Fibroblast of lung (primary cell): Measurements from ENCODE around the gene NLGN4X. TPM values are rescaled to one million over a fixed set of nuclear protein-coding genes. Genes with fewer than 3 reads are reported as not detected.

Experiments
- DNase-seq, 2 donors: peaks; one replicate each; pipeline versions ENCODE4 v3.0.0 to v3.0.0-alpha.2; 2010; ENCODE audit warnings: low read depth in 2 of 2
- H2AFZ ChIP-seq: 2 replicates; pipeline ENCODE4 v1.5.1; 2012; ENCODE audit warnings: low read length, control low read depth, inconsistent platforms
- H3K27ac ChIP-seq: 2 replicates; pipeline ENCODE4 v1.5.1; 2011; ENCODE audit warnings: low read length, control low read depth; ENCODE audit not compliant: insufficient read depth
- H3K27me3 ChIP-seq: 2 replicates; pipeline ENCODE4 v1.5.1; 2011; ENCODE audit warnings: mild to moderate bottlenecking, low read length; ENCODE audit not compliant: control insufficient read depth, insufficient read depth
- H3K36me3 ChIP-seq: 2 replicates; pipeline ENCODE4 v1.5.1; 2011; ENCODE audit warnings: low read length; ENCODE audit not compliant: control insufficient read depth, insufficient read depth
- H3K4me1 ChIP-seq: 2 replicates; pipeline ENCODE4 v1.5.1; 2011; ENCODE audit warnings: low read length; ENCODE audit not compliant: control insufficient read depth, insufficient read depth; ENCODE audit errors: extremely low read depth
- H3K4me2 ChIP-seq: 2 replicates; pipeline ENCODE4 v1.5.1; 2011; ENCODE audit warnings: low read length, control low read depth; ENCODE audit not compliant: insufficient read depth; ENCODE audit errors: extremely low read depth
- H3K4me3 ChIP-seq, 4 experiments: fragments of 200-600 bp in 1 of 4; sonication (generic) in 1 of 4; replicated peaks in 1 of 4; 2 replicates each; pipeline ENCODE4 v1.5.1; 2011 to 2016; ENCODE audit warnings: low read length in 4 of 4, low read depth in 3 of 4, mild to moderate bottlenecking in 3 of 4, control low read depth in 2 of 4, inconsistent platforms in 1 of 4, mixed read lengths in 1 of 4; ENCODE audit not compliant: insufficient read depth in 1 of 4; ENCODE audit errors: control extremely low read depth in 1 of 4
- H3K79me2 ChIP-seq: 2 replicates; pipeline ENCODE4 v1.5.1; 2012; ENCODE audit warnings: mild to moderate bottlenecking, low read length, inconsistent platforms; ENCODE audit not compliant: control insufficient read depth, insufficient read depth
- H3K9ac ChIP-seq: 2 replicates; pipeline ENCODE4 v1.5.1; 2011; ENCODE audit warnings: mild to moderate bottlenecking, low read length, control low read depth; ENCODE audit not compliant: insufficient read depth
- H3K9me3 ChIP-seq: 2 replicates; pipeline ENCODE4 v1.5.1; 2012; ENCODE audit warnings: low read depth, low read length; ENCODE audit not compliant: control insufficient read depth, insufficient read depth
- H4K20me1 ChIP-seq: 2 replicates; pipeline ENCODE4 v1.5.1; 2011; ENCODE audit warnings: low read length; ENCODE audit not compliant: control insufficient read depth, insufficient read depth; ENCODE audit errors: extremely low read depth
- CTCF ChIP-seq, 2 donors: IDR thresholded peaks in 1 of 2; conservative IDR thresholded peaks in 1 of 2; 1 replicate in 1 of 2; 2 replicates in 1 of 2; pipeline ENCODE4 v1.5.1; 2011 to 2012; ENCODE audit warnings: low read length in 2 of 2, control low read depth in 1 of 2, inconsistent platforms in 1 of 2, low read depth in 1 of 2, mild to moderate bottlenecking in 1 of 2
- EZH2 ChIP-seq: IDR thresholded peaks from 2 replicates; pipeline ENCODE4 v1.5.1; 2012; ENCODE audit warnings: low read length, control low read depth, mild to moderate bottlenecking; ENCODE audit errors: missing control alignments
- polyA plus RNA-seq, 2 donors: library from polyadenylated mRNA; depleted of rRNA in 1 of 2; stranded (reverse) in 1 of 2; unstranded in 1 of 2; fragments of >200 nt; gene quantifications; 2 replicates each; pipeline ENCODE4 v1.2.1, GENCODE V29; 2011 to 2012; ENCODE audit warnings: missing spikeins in 1 of 2
- total RNA-seq: library from RNA; depleted of rRNA; stranded (reverse); fragments of >200 nt; gene quantifications from 2 replicates; pipeline ENCODE4 v1.2.1, GENCODE V29; 2014

NLGN4X gene
- total and polyA plus RNA-seq, 2 donors (not counting 1 experiment from before 2014, with no cell fraction given), result 0.16 TPM; not detected in 1

GRCh38 chrX:6012357-6012756 lies 216.3 kb downstream of the NLGN4X start:
- Histone ChIP-seq H3K9me3 (no peaks in the 10 kb centered on the region), H3K36me3 (no peaks in the 10 kb centered on the region), H2AFZ (no peak overlapping the region), H4K20me1 (no peaks in the 10 kb centered on the region), H3K27ac (no peak overlapping the region), H3K9ac (no peak overlapping the region), H3K27me3 (no peaks in the 10 kb centered on the region), H3K79me2 (no peaks in the 10 kb centered on the region), H3K4me2 (no peak overlapping the region), H3K4me1 (no peaks in the 10 kb centered on the region), H3K4me3 (no peak overlapping the region)
- TF ChIP-seq CTCF (conservative IDR thresholded peaks at IDR 0.05 in 1 of 2, IDR thresholded peaks at IDR 0.05 in 1 of 2; ENCODE audit: low read depth in 1 of 2, low read length in 2 of 2) (no peak), EZH2 (no peak)
- DNase-seq, result no peak

- Histone ChIP-seq H3K4me3 (no peak overlapping the region), H2AFZ (no peak overlapping the region), H3K9ac (no peak overlapping the region), H3K36me3 (no peaks in the 10 kb centered on the region), H3K27me3 (no peaks in the 10 kb centered on the region), H3K4me1 (no peaks in the 10 kb centered on the region), H4K20me1 (no peaks in the 10 kb centered on the region), H3K9me3 (no peaks in the 10 kb centered on the region), H3K4me2 (no peak overlapping the region), H3K79me2 (no peaks in the 10 kb centered on the region), H3K27ac (no peak overlapping the region)
- DNase-seq, result no peak
- no peak for TF ChIP-seq EZH2
- TF ChIP-seq CTCF (conservative IDR thresholded peaks at IDR 0.05 in 1 of 2, IDR thresholded peaks at IDR 0.05 in 1 of 2; ENCODE audit: low read depth in 1 of 2, low read length in 2 of 2), result no peak
Measured at GRCh38 chrX:6005856-6006255, 222.8 kb downstream of the NLGN4X start.

GRCh38 chrX:6004529-6004928 lies 224.1 kb downstream of the NLGN4X start:
- H3K9ac ChIP-seq, result no peak overlapping the region
- DNase-seq, result no peak

More at GRCh38 chrX:6004529-6004928, 224.1 kb downstream of the NLGN4X start:
- no peaks in the 10 kb centered on the region for H4K20me1 ChIP-seq
- no peak overlapping the region for H3K4me3 ChIP-seq
- H3K27me3 ChIP-seq, result no peaks in the 10 kb centered on the region
- no peak overlapping the region for H2AFZ ChIP-seq
- H3K79me2 ChIP-seq, result no peaks in the 10 kb centered on the region
- H3K4me2 ChIP-seq, result no peak overlapping the region
- no peak for TF ChIP-seq EZH2
- TF ChIP-seq CTCF (conservative IDR thresholded peaks at IDR 0.05 in 1 of 2, IDR thresholded peaks at IDR 0.05 in 1 of 2; ENCODE audit: low read depth in 1 of 2, low read length in 2 of 2), result no peak
- H3K9me3 ChIP-seq, result no peaks in the 10 kb centered on the region
- no peaks in the 10 kb centered on the region for H3K36me3 ChIP-seq
- H3K4me1 ChIP-seq, result no peaks in the 10 kb centered on the region
- H3K27ac ChIP-seq, result no peak overlapping the region
